ENCODE data around the gene ZFYVE1. TPM values are rescaled to one million over a fixed set of nuclear protein-coding genes. Genes with fewer than 3 reads are reported as not detected.

The ZFYVE1 gene
- total RNA-seq, result 16.4 TPM

DNA sequence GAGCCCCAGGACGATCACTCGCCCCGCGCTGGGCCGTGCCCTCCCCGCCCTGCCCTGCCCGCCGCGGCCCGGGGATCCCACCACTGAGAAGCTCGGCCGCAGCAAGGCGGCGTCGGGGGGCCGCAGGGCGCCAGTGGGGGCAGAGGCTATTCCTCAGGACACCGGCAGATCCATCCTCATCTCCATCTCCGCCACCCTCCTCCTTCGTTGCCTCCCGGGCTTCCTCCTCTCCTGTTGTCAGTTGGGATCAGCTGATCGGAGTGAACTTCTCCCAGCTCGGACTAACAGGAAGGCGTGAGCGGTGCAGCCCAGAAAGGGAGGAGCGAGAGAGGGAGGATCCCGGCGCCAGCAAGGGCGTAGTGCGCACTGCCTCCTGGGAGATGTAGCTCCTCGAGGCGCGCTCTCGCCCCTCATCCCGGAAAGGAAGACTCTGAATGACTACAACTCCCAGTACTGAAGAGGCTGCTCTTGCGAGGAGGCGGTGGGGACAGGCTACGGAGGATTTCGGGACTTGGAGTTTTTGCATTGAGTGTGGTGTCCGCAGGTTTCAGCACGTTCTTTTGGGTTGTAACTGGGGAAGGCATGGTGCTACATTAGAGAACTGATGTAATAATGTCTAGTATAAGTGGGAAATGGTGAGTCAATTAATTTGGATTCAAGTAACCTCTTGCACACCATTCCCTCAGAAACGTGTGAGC lies at the start of gene ZFYVE1:
Gene ZFYVE1 (minus strand): TSS at position 262 of the 698 bp plus-strand sequence. CDS start 2,598 bp downstream, outside the sequence.

GRCh38 chr14:73058224-73058921 lies 31.5 kb upstream of the ZFYVE1 start, which contains the start of gene RBM25:
RBM25 (plus strand) TSS chr14:73058534; CDS start chr14:73071642, 13,108 bp downstream.

GRCh38 chr14:72926292-72927028 lies 100.4 kb downstream of the ZFYVE1 start, which contains the start of gene DCAF4:
DCAF4 (plus strand) TSS chr14:72926464; CDS start chr14:72937979, 11,515 bp downstream.

Small RNA genes within 50 kb of the gene (small RNA-seq; reads per million reads assigned to genes)
- not detected for gene RN7SL586P

Other genes with a start within 250 kb of the ZFYVE1 start
- 15.5 TPM for gene DPF3, start 133.0 kb downstream of the ZFYVE1 start, total RNA-seq
- gene DCAF4, start 100.6 kb downstream of the ZFYVE1 start, total RNA-seq, result 12.7 TPM
- gene RBM25, start 31.4 kb upstream of the ZFYVE1 start, total RNA-seq, result 61.1 TPM
- 62.3 TPM for gene PSEN1, start 109.4 kb upstream of the ZFYVE1 start, total RNA-seq
- 1.4 TPM for gene PAPLN, start 210.4 kb upstream of the ZFYVE1 start, total RNA-seq

Measured in diencephalon (tissue), 1 donor.